Measurements from ENCODE around the gene LTBR.

DNA sequence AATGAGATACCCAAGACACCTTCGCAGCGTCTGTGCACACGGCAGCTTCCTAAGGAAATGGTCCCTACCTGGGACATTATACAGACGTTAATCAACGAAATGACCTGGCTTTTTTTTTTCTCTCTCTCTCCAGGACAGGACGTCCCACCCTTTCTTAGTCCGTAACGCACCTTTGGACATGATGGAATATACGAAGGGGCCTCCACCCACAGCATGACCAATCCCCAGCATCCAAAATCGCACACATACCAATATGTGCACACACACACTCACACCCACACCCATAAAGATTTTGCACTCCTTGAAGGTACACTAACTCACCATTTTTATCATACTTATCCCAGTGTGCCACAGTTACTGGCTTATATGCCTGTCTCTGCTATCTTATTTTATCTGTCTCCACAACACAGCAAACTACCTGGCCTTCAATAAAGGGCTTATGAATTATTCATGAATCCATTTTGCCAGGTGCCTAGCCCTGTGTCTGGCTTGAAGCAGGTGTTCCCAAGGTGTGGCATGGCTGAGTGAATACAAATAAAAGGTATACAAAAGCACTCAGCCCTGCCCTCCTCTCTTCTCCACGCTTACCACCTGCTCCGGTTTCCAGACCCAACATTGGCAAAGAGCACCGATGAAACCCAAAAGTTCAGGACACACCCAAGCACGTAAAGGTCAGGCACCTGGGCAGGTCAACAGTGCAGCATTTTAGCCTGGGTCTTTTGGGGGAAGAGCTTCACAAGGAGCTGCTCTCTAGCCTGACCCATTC lies 10.8 kb upstream of the LTBR start:
- no peak for TF ChIP-seq CTCF (IDR thresholded peaks at IDR 0.05)
- TF ChIP-seq EZH2 (IDR thresholded peaks at IDR 0.05; ENCODE audit: borderline replicate concordance, insufficient read depth, low read depth, low read length, poor library complexity, severe bottlenecking) = no peak
